ENCODE measurements around the gene DPF3.
"Not testable (repeated sequence)": the region's sequence is repeated elsewhere in the genome, so short reads cannot be mapped to it uniquely, and the experiment has no call there.

The DPF3 gene

GRCh38 chr14:72880820-72881219 lies 13.1 kb downstream of the DPF3 start:
- Mint-ChIP-seq H3K27me3 (no peaks in the 10 kb centered on the region), H3K27ac (no peak overlapping the region), H3K36me3 (peaks cover 16% of the 10 kb centered on the region), H3K9me3 (peaks cover 2% of the 10 kb centered on the region), H3K4me1 (peaks cover 28% of the 10 kb centered on the region), H3K4me3 (no peak overlapping the region)
- DNase-seq (ENCODE audit: low spot score in 2 of 2) (no peak), ATAC-seq (ENCODE audit: low read depth) (peak; percentile 29)

GRCh38 chr14:72880164-72880563 lies 13.7 kb downstream of the DPF3 start:
- Mint-ChIP-seq H3K27me3 (no peaks in the 10 kb centered on the region), H3K36me3 (peaks cover 13% of the 10 kb centered on the region), H3K9me3 (no peaks in the 10 kb centered on the region), H3K4me3 (no peak overlapping the region), H3K27ac (no peak overlapping the region), H3K4me1 (peaks cover 28% of the 10 kb centered on the region)
- DNase-seq (ENCODE audit: low spot score in 2 of 2) (no peak), ATAC-seq (ENCODE audit: low read depth) (no peak)

GRCh38 chr14:72879431-72879830 lies 14.5 kb downstream of the DPF3 start:
- peaks cover 33% of the 10 kb centered on the region for H3K4me1 Mint-ChIP-seq
- no peak for DNase-seq (ENCODE audit: low spot score in 2 of 2)
- H3K27me3 Mint-ChIP-seq = no peaks in the 10 kb centered on the region
- H3K36me3 Mint-ChIP-seq = peaks cover 19% of the 10 kb centered on the region
- no peak overlapping the region for H3K4me3 Mint-ChIP-seq
- no peak for ATAC-seq (ENCODE audit: low read depth)
- H3K9me3 Mint-ChIP-seq = no peaks in the 10 kb centered on the region
- H3K27ac Mint-ChIP-seq = no peak overlapping the region

GRCh38 chr14:72878746-72879145 lies 15.2 kb downstream of the DPF3 start:
- no peak for DNase-seq (ENCODE audit: low spot score in 2 of 2)
- Mint-ChIP-seq H3K9me3 (no peaks in the 10 kb centered on the region), H3K27ac (no peak overlapping the region), H3K4me3 (no peak overlapping the region), H3K27me3 (no peaks in the 10 kb centered on the region), H3K36me3 (peaks cover 20% of the 10 kb centered on the region), H3K4me1 (peaks cover 31% of the 10 kb centered on the region)
- no peak for ATAC-seq (ENCODE audit: low read depth)

- Mint-ChIP-seq H3K36me3 (peaks cover 20% of the 10 kb centered on the region), H3K9me3 (no peaks in the 10 kb centered on the region), H3K27ac (no peak overlapping the region), H3K27me3 (no peaks in the 10 kb centered on the region), H3K4me3 (no peak overlapping the region), H3K4me1 (peaks cover 28% of the 10 kb centered on the region)
- DNase-seq (ENCODE audit: low spot score in 2 of 2) (no peak), ATAC-seq (ENCODE audit: low read depth) (no peak)
Observed at GRCh38 chr14:72876710-72877063, 17.2 kb downstream of the DPF3 start.

GRCh38 chr14:72876005-72876709 lies 17.7 kb downstream of the DPF3 start:
- H3K27ac Mint-ChIP-seq = no peak overlapping the region
- DNase-seq (ENCODE audit: low spot score in 2 of 2) = no peak
- peaks cover 24% of the 10 kb centered on the region for H3K4me1 Mint-ChIP-seq
- no peak for ATAC-seq (ENCODE audit: low read depth)
- peaks cover under 1% of the 10 kb centered on the region for H3K9me3 Mint-ChIP-seq
- no peak overlapping the region for H3K4me3 Mint-ChIP-seq
- no peaks in the 10 kb centered on the region for H3K27me3 Mint-ChIP-seq
- peaks cover 21% of the 10 kb centered on the region for H3K36me3 Mint-ChIP-seq

- not testable (repeated sequence) for H3K9me3 Mint-ChIP-seq; ATAC-seq (ENCODE audit: low read depth); H3K4me3 Mint-ChIP-seq; DNase-seq (ENCODE audit: low spot score in 2 of 2); H3K27ac Mint-ChIP-seq; H3K27me3 Mint-ChIP-seq
- Mint-ChIP-seq H3K4me1 (peaks cover 15% of the 10 kb centered on the region), H3K36me3 (peaks cover 21% of the 10 kb centered on the region)
Observed at GRCh38 chr14:72870878-72871277, 23.0 kb downstream of the DPF3 start.

- H3K4me1 Mint-ChIP-seq = peaks cover 20% of the 10 kb centered on the region
- no peak overlapping the region for H3K4me3 Mint-ChIP-seq
- H3K36me3 Mint-ChIP-seq = peaks cover 23% of the 10 kb centered on the region
- peaks cover 2% of the 10 kb centered on the region for H3K9me3 Mint-ChIP-seq
- no peak for DNase-seq (ENCODE audit: low spot score in 2 of 2)
- H3K27me3 Mint-ChIP-seq = no peaks in the 10 kb centered on the region
- H3K27ac Mint-ChIP-seq = no peak overlapping the region
- no peak for ATAC-seq (ENCODE audit: low read depth)
Observed at GRCh38 chr14:72869407-72870329, 24.2 kb downstream of the DPF3 start.

- DNase-seq (ENCODE audit: low spot score in 2 of 2) = no peak
- H3K9me3 Mint-ChIP-seq = peaks cover 2% of the 10 kb centered on the region
- no peaks in the 10 kb centered on the region for H3K27me3 Mint-ChIP-seq
- H3K4me1 Mint-ChIP-seq = peaks cover 26% of the 10 kb centered on the region
- no peak overlapping the region for H3K4me3 Mint-ChIP-seq
- H3K36me3 Mint-ChIP-seq = peaks cover 19% of the 10 kb centered on the region
- ATAC-seq (ENCODE audit: low read depth) = no peak
- H3K27ac Mint-ChIP-seq = no peak overlapping the region
Observed at GRCh38 chr14:72868500-72868899, 25.4 kb downstream of the DPF3 start.

- no peak for DNase-seq (ENCODE audit: low spot score in 2 of 2)
- Mint-ChIP-seq H3K4me3 (no peak overlapping the region), H3K4me1 (peaks cover 45% of the 10 kb centered on the region)
Observed at GRCh38 chr14:72864712-72865365, 29.1 kb downstream of the DPF3 start.

GRCh38 chr14:72863216-72864006 lies 30.5 kb downstream of the DPF3 start:
- Mint-ChIP-seq H3K9me3 (no peaks in the 10 kb centered on the region), H3K36me3 (peaks cover 7% of the 10 kb centered on the region), H3K4me3 (no peak overlapping the region), H3K4me1 (peaks cover 40% of the 10 kb centered on the region), H3K27me3 (no peaks in the 10 kb centered on the region), H3K27ac (peak overlapping the region; percentile 62)
- ATAC-seq (ENCODE audit: low read depth) (peak; percentile 51), DNase-seq (ENCODE audit: low spot score in 2 of 2) (no peak)

More at GRCh38 chr14:72864712-72865365, 29.1 kb downstream of the DPF3 start:
- no peaks in the 10 kb centered on the region for H3K9me3 Mint-ChIP-seq
- peaks cover 15% of the 10 kb centered on the region for H3K36me3 Mint-ChIP-seq
- H3K27ac Mint-ChIP-seq = no peak overlapping the region
- no peaks in the 10 kb centered on the region for H3K27me3 Mint-ChIP-seq
- no peak for ATAC-seq (ENCODE audit: low read depth)

- ATAC-seq (ENCODE audit: low read depth) = no peak
- Mint-ChIP-seq H3K4me1 (peaks cover 17% of the 10 kb centered on the region), H3K36me3 (peaks cover 3% of the 10 kb centered on the region), H3K27ac (no peak overlapping the region), H3K9me3 (no peaks in the 10 kb centered on the region), H3K4me3 (no peak overlapping the region), H3K27me3 (no peaks in the 10 kb centered on the region)
- no peak for DNase-seq (ENCODE audit: low spot score in 2 of 2)
Observed at GRCh38 chr14:72856530-72857266, 37.2 kb downstream of the DPF3 start.

- Mint-ChIP-seq H3K27me3 (no peaks in the 10 kb centered on the region), H3K4me1 (peaks cover 12% of the 10 kb centered on the region), H3K27ac (peak overlapping the region; percentile 47), H3K36me3 (peaks cover 6% of the 10 kb centered on the region), H3K4me3 (no peak overlapping the region), H3K9me3 (no peaks in the 10 kb centered on the region)
- no peak for DNase-seq (ENCODE audit: low spot score in 2 of 2)
- ATAC-seq (ENCODE audit: low read depth) = no peak
Observed at GRCh38 chr14:72855913-72856312, 38.0 kb downstream of the DPF3 start.
